Glutamatergic neuron (in vitro differentiated cells): ENCODE data around the gene RANBP6. TPM values are rescaled to one million over a fixed set of nuclear protein-coding genes. Genes with fewer than 3 reads are reported as not detected.
A peak's percentile ranks its signal among the peaks of the same experiment; 100 is the strongest.

Experiments
- DNase-seq: peaks from one replicate; pipeline ENCODE4 v3.0.0; 2022
- H3K27ac Mint-ChIP-seq: one replicate; pipeline ENCODE4 v1.8.0; 2020; ENCODE audit warnings: mild to moderate bottlenecking, mixed read lengths, inconsistent platforms; ENCODE audit not compliant: unreplicated experiment
- H3K27me3 Mint-ChIP-seq: one replicate; pipeline ENCODE4 v1.8.0; 2020; ENCODE audit warnings: mild to moderate bottlenecking, moderate library complexity, mixed read lengths, inconsistent platforms; ENCODE audit not compliant: unreplicated experiment
- H3K36me3 Mint-ChIP-seq: one replicate; pipeline ENCODE4 v1.8.0; 2020; ENCODE audit warnings: mild to moderate bottlenecking, mixed read lengths, inconsistent platforms; ENCODE audit not compliant: unreplicated experiment
- H3K4me1 Mint-ChIP-seq: one replicate; pipeline ENCODE4 v1.8.0; 2020; ENCODE audit warnings: mild to moderate bottlenecking, low read depth, mixed read lengths, inconsistent platforms; ENCODE audit not compliant: unreplicated experiment
- H3K4me3 Mint-ChIP-seq: one replicate; pipeline ENCODE4 v1.8.0; 2020; ENCODE audit warnings: mild to moderate bottlenecking, mixed read lengths, inconsistent platforms; ENCODE audit not compliant: unreplicated experiment
- H3K9me3 Mint-ChIP-seq: one replicate; pipeline ENCODE4 v1.8.0; 2020; ENCODE audit warnings: mild to moderate bottlenecking, moderate library complexity, mixed read lengths, inconsistent platforms; ENCODE audit not compliant: unreplicated experiment
- CTCF ChIP-seq: fragments of 200-600 bp; sonication (generic); IDR thresholded peaks from one replicate; pipeline ENCODE4 v1.5.0; 2021; ENCODE audit not compliant: partially characterized antibody, unreplicated experiment
- total RNA-seq: library from RNA; stranded (reverse); fragmentation: NEBNext Ultra II Directional; extraction: Animal tissue kit (Norgen Biotek cat#: 25700); gene quantifications from one replicate; pipeline ENCODE4 v1.2.1, GENCODE V29; 2021; ENCODE audit not compliant: unreplicated experiment

RANBP6 gene
- total RNA-seq, 1 donor from 2014 or later = 32.2 TPM

- H3K27ac Mint-ChIP-seq = peak overlapping the region; percentile 94
- no peaks in the 10 kb centered on the region for H3K36me3 Mint-ChIP-seq
- H3K27me3 Mint-ChIP-seq = peaks cover 2% of the 10 kb centered on the region
- H3K9me3 Mint-ChIP-seq = peaks cover 10% of the 10 kb centered on the region
- H3K4me3 Mint-ChIP-seq = peak overlapping the region; percentile 98
- peak; percentile 92 for DNase-seq
- H3K4me1 Mint-ChIP-seq = peaks cover 15% of the 10 kb centered on the region
- TF ChIP-seq CTCF = no peak
Measured at GRCh38 chr9:6007058-6007769, 8.2 kb downstream of the RANBP6 start.

- DNase-seq = no peak
- Mint-ChIP-seq H3K9me3 (peaks cover 10% of the 10 kb centered on the region), H3K27ac (no peak overlapping the region), H3K36me3 (no peaks in the 10 kb centered on the region), H3K27me3 (peaks cover 2% of the 10 kb centered on the region), H3K4me1 (peaks cover 12% of the 10 kb centered on the region), H3K4me3 (peak overlapping the region; percentile 98)
- TF ChIP-seq CTCF = no peak
Measured at GRCh38 chr9:6006749-6007057, 8.7 kb downstream of the RANBP6 start.

GRCh38 chr9:6000955-6001354, 14.5 kb downstream of the RANBP6 start:
- H3K9me3 Mint-ChIP-seq = no peaks in the 10 kb centered on the region
- H3K36me3 Mint-ChIP-seq = no peaks in the 10 kb centered on the region
- TF ChIP-seq CTCF = no peak
- no peak for DNase-seq
- H3K27ac Mint-ChIP-seq = no peak overlapping the region
- peaks cover 1% of the 10 kb centered on the region for H3K4me1 Mint-ChIP-seq
- no peak overlapping the region for H3K4me3 Mint-ChIP-seq
- no peaks in the 10 kb centered on the region for H3K27me3 Mint-ChIP-seq

GRCh38 chr9:5999443-6000101, 15.9 kb downstream of the RANBP6 start:
- H3K27ac Mint-ChIP-seq = no peak overlapping the region
- no peaks in the 10 kb centered on the region for H3K27me3 Mint-ChIP-seq
- no peak for DNase-seq
- no peaks in the 10 kb centered on the region for H3K4me1 Mint-ChIP-seq
- TF ChIP-seq CTCF = no peak
- H3K36me3 Mint-ChIP-seq = no peaks in the 10 kb centered on the region
- H3K9me3 Mint-ChIP-seq = no peaks in the 10 kb centered on the region
- H3K4me3 Mint-ChIP-seq = no peak overlapping the region

- H3K36me3 Mint-ChIP-seq = no peaks in the 10 kb centered on the region
- DNase-seq = no peak
- H3K9me3 Mint-ChIP-seq = no peaks in the 10 kb centered on the region
- H3K27ac Mint-ChIP-seq = no peak overlapping the region
- H3K4me1 Mint-ChIP-seq = no peaks in the 10 kb centered on the region
- no peaks in the 10 kb centered on the region for H3K27me3 Mint-ChIP-seq
- no peak overlapping the region for H3K4me3 Mint-ChIP-seq
- TF ChIP-seq CTCF = no peak
Measured at GRCh38 chr9:5994493-5994892, 20.9 kb downstream of the RANBP6 start.
